Epithelial cell of proximal tubule (primary cell): ENCODE measurements around the gene IVD. TPM values are rescaled to one million over a fixed set of nuclear protein-coding genes. Genes with fewer than 3 reads are reported as not detected.

Experiments used
- DNase-seq: peaks from one replicate; pipeline ENCODE4 v3.0.0-alpha.2; 2011; ENCODE audit warnings: low read depth
- H3K4me3 ChIP-seq: 2 replicates; pipeline ENCODE4 v1.5.1; 2011; ENCODE audit warnings: low read depth, mild to moderate bottlenecking, low read length
- CTCF ChIP-seq: conservative IDR thresholded peaks from 2 replicates; pipeline ENCODE4 v1.5.1; 2012; ENCODE audit warnings: low read depth, mild to moderate bottlenecking, low read length
- total RNA-seq: library from RNA; depleted of rRNA; stranded (reverse); fragments of >200 nt; gene quantifications from 2 replicates; pipeline ENCODE4 v1.2.3, GENCODE V29; 2015

The IVD gene
- total RNA-seq, 1 donor from 2014 or later: 34.4 TPM

GRCh38 chr15:40415226-40415625 lies 9.6 kb downstream of the IVD start:
- H3K4me3 ChIP-seq: no peak overlapping the region
- DNase-seq: no peak
- TF ChIP-seq CTCF: no peak

GRCh38 chr15:40416056-40416455 lies 10.5 kb downstream of the IVD start:
- no peak overlapping the region for H3K4me3 ChIP-seq
- TF ChIP-seq CTCF: no peak
- no peak for DNase-seq

- no peak for TF ChIP-seq CTCF
- DNase-seq: no peak
- no peak overlapping the region for H3K4me3 ChIP-seq
These were observed 12.5 kb downstream of the IVD start for GRCh38 chr15:40418126-40418525.

- DNase-seq: no peak
- no peak for TF ChIP-seq CTCF
- no peak overlapping the region for H3K4me3 ChIP-seq
These were observed 14.6 kb downstream of the IVD start for GRCh38 chr15:40420071-40420713.

GRCh38 chr15:40420793-40421192 lies 15.2 kb downstream of the IVD start:
- no peak for TF ChIP-seq CTCF
- no peak for DNase-seq

GRCh38 chr15:40421246-40422157 lies 15.9 kb downstream of the IVD start:
- DNase-seq: no peak
- peak; percentile 88 for TF ChIP-seq CTCF
- no peak overlapping the region for H3K4me3 ChIP-seq

More at GRCh38 chr15:40420793-40421192, 15.2 kb downstream of the IVD start:
- no peak overlapping the region for H3K4me3 ChIP-seq
